Adipose tissue (tissue), 3 donors: ENCODE results near the gene PLCD3. TPM values are rescaled to one million over a fixed set of nuclear protein-coding genes. Genes with fewer than 3 reads are reported as not detected.

Experiments
- H3K27ac ChIP-seq: one replicate; pipeline ENCODE4 v1.5.1; 2013; ENCODE audit warnings: low read depth, low read length
- WGBS, 3 donors: extraction: QIAGEN DNeasy Blood & Tissue Kit; methylation state at CpG; one replicate each; pipeline ENCODE4 v1.1.7; 2013; 5-methylcytosine and 5-hydroxymethylcytosine counted together
- polyA plus RNA-seq, 3 donors: library from polyadenylated mRNA; stranded (reverse); fragments of 200-250 nt; gene quantifications; one replicate each; pipeline ENCODE4 v1.2.3, GENCODE V29; 2013
- donor health status: healthy with polysubstance abuse.
- donor health status: Bipolar disorder and iron deficiency.
- donor health status: healthy.

PLCD3 gene
- polyA plus RNA-seq, 3 donors: 6.9 to 49.7 (median 42.4) TPM

GRCh38 chr17:45110676-45111611 is 21.4 kb downstream of the PLCD3 start:
- no peak overlapping the region for H3K27ac ChIP-seq
- 67 to 75% (median 68%) methylated on average over 16 of the region's 16 CpGs for WGBS, 3 donors

DNA sequence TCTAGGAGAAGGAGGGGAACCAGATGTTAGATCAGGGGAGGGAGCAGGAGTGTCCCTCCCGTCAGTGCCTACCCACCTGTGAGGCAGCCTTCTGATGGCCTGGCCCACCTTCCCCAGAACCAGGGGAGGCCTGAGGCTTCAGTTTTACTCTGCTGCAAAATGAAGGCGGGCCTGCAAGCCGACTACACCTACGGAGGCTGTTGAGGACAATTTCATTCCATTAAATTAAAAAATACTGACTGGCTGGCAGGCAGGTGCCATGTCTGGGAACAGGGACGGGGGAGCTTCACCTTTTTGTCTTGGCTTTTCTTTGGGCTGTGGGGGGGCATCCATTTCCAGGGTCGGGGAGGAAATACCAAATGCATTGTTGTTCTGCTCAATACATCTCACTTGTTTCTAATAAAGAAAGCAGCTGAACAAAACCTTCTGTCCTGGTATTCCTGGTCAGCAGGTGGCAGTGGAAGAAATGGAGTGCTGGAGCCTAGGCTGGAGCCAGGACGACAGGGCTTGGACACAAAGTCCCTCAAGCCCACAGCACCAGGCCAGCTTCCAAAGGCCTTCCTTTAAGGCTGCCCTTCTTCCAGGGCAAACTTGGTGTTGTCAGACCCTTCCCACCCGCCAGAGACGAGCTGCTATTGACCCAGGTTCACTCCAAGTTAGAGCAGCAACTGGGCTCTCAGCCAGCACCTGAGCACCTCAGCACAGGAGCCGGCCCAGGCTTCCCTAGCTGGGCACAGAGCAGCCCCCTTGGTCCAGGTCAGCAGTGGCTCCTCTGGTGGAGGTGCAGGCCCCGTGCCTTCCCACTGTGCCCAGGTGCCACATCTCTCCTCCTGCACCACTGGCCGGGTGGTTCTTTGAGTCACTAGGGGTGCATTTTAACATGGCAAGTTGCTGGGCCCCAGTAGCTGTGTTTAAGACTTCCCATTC is 23.5 kb downstream of the PLCD3 start:
- H3K27ac ChIP-seq: no peak overlapping the region
- WGBS, 3 donors: 76 to 85% (median 77%) methylated on average over 12 of the region's 12 CpGs

- WGBS, 3 donors: 64 to 81% (median 70%) methylated on average over 8 to 9 of the region's 9 CpGs
- H3K27ac ChIP-seq: no peak overlapping the region
Measured at GRCh38 chr17:45108051-45108450, 24.3 kb downstream of the PLCD3 start.

DNA sequence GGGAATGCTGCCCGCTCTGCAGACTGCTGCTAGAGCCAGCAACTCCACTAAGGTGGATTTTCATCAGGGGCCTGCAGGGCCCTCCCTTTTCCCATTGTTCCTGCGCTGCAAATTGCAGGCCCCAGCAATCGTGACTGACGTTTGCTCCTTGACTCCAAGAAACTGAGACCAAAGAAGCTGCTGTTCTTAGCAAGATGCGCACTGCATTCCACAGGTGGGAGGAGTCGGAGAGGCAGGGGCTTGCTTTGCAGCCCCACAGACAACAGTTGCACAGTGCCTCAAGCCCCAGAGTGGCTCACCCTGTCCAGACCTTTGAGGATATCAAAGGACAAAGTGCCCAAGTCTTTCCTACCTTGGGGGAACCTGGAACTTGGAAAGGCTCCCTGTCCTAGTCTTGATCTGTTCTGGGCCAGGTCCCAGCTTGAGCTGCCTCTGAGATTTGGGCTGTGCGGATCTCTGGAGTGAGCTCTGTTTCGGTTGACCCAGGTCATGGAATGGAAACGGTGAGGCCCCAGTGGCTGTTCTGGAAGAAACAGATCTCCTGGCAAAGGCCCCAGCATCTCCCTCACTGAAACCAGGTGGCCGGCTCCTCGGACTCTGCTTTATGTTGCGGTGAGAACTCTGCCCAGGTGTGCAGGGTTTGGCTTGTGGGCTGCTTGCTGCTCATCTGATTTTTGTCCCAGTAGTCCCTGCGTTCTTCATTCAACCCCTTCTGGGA is 24.9 kb downstream of the PLCD3 start:
- no peak overlapping the region for H3K27ac ChIP-seq
- WGBS, 3 donors: 77 to 85% (median 81%) methylated on average over 13 of the region's 13 CpGs

GRCh38 chr17:45106582-45106981 is 25.7 kb downstream of the PLCD3 start:
- WGBS, 3 donors: 79 to 91% (median 88%) methylated on average over 5 of the region's 5 CpGs

DNA sequence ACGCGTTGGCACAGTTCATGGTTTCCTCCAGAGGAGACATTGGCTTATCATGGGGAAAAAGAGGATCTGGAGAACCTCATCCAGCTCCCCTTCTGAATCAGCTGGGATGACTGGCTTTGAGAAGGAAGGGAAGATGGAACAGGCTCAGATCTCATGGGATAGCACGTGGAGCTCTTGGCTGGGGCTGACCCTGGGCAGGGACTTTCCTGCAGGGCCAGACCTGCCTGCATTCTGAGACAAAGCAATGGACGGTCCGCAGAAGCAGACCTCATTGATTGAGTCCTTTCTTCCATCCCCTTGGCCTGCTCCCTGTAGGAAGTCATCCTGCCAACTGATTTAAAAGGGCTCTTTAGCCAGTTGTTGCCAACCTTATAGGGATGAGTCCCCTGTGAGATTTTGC is 26.2 kb downstream of the PLCD3 start:
- no peak overlapping the region for H3K27ac ChIP-seq
- 77 to 94% (median 81%) methylated on average over 5 of the region's 5 CpGs for WGBS, 3 donors

More at GRCh38 chr17:45106582-45106981, 25.7 kb downstream of the PLCD3 start:
- no peak overlapping the region for H3K27ac ChIP-seq

- 73 to 84% (median 80%) methylated on average over 17 of the region's 17 CpGs for WGBS, 3 donors
- no peak overlapping the region for H3K27ac ChIP-seq
Measured at GRCh38 chr17:45104907-45105624, 27.2 kb downstream of the PLCD3 start.

DNA sequence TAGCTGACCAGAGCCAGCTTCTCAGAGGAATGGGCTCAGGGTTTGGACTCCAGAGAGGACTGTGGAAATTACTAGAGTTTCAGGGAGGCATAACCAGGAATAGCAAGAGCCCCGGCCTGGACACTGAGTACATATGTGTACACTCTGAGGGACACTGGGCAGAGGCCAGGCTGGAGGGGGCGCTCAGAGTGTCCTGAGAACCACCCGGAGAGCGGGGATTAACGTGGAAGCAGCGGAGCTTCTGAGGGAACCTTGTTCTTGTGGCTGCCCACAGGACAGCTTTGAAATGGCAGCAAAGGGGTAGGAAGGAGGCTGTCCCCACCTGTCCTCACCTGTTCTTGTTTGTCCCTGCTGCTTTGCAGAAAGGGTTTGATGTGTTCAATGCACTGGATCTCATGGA is 27.8 kb downstream of the PLCD3 start:
- WGBS, 3 donors: 91 to 96% (median 95%) methylated on average over 6 of the region's 6 CpGs
- no peak overlapping the region for H3K27ac ChIP-seq

DNA sequence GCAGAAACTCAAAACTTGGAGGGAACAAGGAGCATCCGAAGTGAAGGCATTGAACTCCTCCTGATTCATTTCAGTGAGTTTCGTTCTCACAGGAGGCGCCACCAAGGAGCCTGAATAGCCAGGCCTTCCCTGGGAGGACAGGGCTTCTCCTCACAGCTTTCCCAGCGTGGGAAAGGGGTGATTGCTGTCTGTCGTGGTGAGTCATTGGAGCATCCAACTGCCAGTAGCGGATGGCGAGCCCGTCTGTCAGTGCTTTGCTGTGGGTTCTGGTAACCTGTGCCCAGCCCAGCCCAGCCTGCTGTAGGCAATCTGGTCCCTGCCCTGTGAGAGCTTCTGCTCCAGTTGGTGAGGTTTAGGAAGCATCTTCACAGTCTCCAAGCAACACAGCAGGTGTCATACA is 28.3 kb downstream of the PLCD3 start:
- no peak overlapping the region for H3K27ac ChIP-seq

GRCh38 chr17:45103269-45103795 is 29.0 kb downstream of the PLCD3 start:
- H3K27ac ChIP-seq: no peak overlapping the region
- WGBS, 3 donors: 86 to 90% (median 89%) methylated on average over 9 of the region's 9 CpGs

More for the DNA sequence above, 28.3 kb downstream of the PLCD3 start:
- 90 to 93% (median 93%) methylated on average over 8 of the region's 8 CpGs for WGBS, 3 donors

- no peak overlapping the region for H3K27ac ChIP-seq
- WGBS, 3 donors: 84 to 92% (median 88%) methylated on average over 9 of the region's 9 CpGs
Measured at GRCh38 chr17:45102856-45103255, 29.5 kb downstream of the PLCD3 start.

DNA sequence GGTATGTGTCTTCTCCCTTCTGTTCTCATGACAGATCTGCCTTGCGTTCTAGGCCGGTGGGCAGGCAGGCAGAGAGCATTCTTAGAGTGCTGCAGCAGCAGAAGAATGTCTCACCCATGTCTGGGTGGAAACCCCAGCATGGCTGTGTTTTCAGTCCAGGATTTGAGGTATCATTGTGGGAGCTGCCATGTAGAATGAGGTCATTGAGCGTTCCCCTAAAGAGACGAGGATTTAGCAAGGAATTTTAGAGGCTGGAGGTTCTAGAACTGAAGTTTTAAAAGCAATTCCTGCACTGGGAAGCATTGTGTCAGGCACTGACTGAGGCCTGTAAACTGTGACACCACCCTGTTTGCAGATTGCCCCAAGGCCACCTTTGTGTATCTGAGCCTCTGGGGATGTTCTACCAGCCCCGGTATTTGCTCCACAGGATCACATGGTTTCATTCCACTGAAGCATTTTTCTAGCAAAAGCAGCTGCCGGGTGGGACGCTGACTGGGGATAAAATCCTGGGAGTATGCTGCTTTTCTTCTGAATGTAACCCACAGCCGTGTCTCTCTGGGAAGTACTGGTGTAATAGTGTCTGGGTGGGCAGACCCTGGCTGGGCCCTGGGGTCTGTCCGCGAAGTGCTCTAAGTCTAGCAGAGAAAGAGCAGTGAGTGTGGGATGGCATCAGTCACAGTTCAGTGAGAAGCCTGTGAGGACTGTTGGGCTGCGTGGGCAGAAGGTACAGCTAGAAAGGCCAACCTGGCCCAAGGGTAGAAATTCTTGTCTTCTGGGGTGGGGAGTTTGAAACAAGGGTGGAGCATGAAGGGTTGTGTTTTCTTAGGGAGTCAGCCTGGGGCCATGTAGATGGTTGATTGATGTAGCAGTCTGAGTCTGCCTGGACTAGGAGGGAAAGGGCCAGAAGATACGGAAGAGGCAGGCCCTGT is 30.2 kb downstream of the PLCD3 start:
- H3K27ac ChIP-seq: no peak overlapping the region
- 71 to 83% (median 81%) methylated on average over 12 of the region's 12 CpGs for WGBS, 3 donors

- no peak overlapping the region for H3K27ac ChIP-seq
- WGBS, 3 donors: 57 to 79% (median 75%) methylated on average over 9 of the region's 9 CpGs
Measured at GRCh38 chr17:45101546-45101882, 30.8 kb downstream of the PLCD3 start.

DNA sequence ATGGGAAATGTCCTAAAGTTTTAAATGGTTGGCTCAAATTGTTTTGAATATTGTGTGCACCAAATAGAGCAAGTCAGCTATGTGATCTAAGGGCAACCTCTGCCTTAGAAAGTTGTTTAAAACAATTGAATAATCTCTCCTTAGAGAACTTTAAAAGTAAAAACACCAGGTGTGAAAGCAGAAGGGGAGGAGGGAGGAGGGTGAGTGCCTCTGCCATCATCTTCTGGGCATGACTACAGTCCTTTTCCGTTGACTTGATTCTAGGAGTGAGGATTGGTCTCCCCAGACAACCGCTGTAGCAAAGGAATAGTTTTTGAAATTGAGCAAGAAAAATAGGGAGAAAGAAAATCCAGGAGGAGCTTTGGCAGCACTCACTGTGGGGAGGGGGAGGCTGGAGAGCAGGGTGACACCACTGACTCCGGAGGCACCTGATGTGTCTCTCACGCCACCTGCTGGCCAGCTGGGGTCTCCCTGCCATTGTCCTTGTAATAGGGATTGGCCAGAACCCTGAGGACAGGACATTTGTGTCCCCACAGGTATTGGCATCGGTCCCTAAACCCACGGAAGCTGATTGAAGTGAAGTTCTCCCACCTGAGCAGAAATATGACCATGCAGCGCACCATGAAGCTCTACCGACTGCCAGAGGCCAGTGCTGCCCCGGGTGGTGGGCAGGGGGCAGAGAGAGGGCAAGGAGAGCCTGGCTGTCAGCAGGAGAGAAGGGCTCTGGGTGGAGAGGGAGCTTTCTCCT is 33.3 kb downstream of the PLCD3 start:
- WGBS, 3 donors: 43 to 52% (median 50%) methylated on average over 9 of the region's 9 CpGs
- no peak overlapping the region for H3K27ac ChIP-seq

DNA sequence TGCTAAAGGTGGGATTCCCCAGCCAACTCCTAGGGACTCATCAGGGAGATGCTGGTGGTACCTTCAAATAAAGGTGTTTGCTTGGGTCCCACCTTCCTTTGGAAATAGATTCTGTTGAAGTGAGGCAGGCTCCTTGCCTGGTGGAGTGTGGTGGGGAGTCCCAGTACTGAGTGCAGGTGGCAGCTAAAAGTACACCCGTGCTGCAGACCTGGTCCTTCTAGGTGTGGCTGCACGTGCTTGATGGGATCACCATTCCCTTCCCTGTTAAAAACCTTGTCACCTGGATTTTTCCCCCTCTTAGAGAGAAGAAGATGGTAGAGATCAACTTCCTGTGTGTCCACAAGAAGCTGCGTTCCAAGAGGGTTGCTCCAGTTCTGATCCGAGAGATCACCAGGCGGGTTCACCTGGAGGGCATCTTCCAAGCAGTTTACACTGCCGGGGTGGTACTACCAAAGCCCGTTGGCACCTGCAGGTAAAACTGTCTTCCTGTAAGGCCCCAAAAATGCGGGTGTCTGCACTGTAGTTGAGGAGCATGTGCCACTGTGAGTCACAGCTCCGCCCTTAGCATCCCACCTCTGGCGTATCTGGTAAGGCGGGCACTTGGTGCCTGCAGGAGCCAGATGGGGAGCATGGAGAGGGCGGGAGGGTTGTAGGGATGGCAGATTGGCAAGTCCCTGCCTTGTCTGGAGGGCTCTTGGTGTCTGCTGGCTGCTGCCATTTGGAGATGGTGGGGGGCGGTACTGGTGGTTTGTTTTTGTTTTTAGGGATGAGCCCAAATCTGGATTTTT is 34.0 kb downstream of the PLCD3 start:
- H3K27ac ChIP-seq: no peak overlapping the region
- 82 to 88% (median 83%) methylated on average over 13 of the region's 13 CpGs for WGBS, 3 donors
